ENCODE results near the gene TGM1.
"Not testable (repeated sequence)": the region's sequence is repeated elsewhere in the genome, so short reads cannot be mapped to it uniquely, and the experiment has no call there.

TGM1 gene

DNA sequence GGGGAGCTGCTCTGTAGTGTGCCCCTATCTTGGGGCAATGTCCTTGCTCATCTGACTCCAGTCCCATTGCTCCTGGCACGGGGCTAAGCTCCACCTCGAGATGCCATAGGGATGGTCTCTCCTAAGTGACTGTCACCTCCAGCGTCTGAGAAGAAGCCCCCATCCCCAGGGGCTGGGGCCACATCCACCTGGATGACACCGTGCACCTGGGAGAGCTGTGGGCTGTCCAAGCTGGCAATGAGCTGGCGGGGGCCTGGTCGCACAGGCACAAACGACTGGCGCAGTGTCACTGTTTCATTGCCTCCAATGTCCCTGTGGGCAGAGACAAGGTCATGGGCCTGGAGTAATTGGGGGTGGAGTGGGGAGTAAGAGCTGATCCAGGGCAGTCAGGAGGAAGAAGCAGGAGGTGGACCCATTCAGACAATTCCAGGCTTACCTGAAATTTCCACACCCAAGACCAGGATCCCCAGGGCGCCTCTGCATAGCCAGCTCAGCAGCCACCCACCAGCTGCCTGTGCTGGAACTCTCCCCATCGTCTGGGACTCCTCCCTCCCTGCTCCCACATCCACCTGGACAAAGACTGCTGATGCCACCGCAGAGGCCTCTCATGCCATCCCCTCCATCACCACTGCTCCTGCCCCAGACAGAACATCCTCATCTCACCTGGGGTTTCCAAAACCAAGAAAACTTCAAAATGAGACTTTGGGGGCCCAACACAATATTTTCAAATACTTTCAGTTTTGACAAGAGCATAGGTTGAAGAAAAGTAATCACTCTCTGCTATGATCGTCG, 13.6 kb downstream of the TGM1 start:
- H3F3A ChIP-seq (ENCODE audit: low read depth), result no peaks in the 10 kb centered on the region
- H2AFZ ChIP-seq (ENCODE audit: low read length), result no peak overlapping the region
- H3K4me2 ChIP-seq (ENCODE audit: low read depth, low read length, poor library complexity, severe bottlenecking), result no peak overlapping the region
- no peak overlapping the region for H3K9ac ChIP-seq (ENCODE audit: low read depth, low read length, poor library complexity, severe bottlenecking)
- H3K9me3 ChIP-seq (ENCODE audit: insufficient read depth, low read depth, low read length), result no peaks in the 10 kb centered on the region
- no peak overlapping the region for H3K4me3 ChIP-seq (ENCODE audit: low read length, poor library complexity, severe bottlenecking)
- no peaks in the 10 kb centered on the region for H3K36me3 ChIP-seq (ENCODE audit: insufficient read depth, low read length)
- no peaks in the 10 kb centered on the region for H4K20me1 ChIP-seq (ENCODE audit: insufficient read depth, low read length, poor library complexity, severe bottlenecking)
- H3K79me2 ChIP-seq (ENCODE audit: insufficient read depth, low read length), result no peaks in the 10 kb centered on the region
- no peaks in the 10 kb centered on the region for H3K27me3 ChIP-seq (ENCODE audit: insufficient read depth, low read length, poor library complexity, severe bottlenecking)
- no peaks in the 10 kb centered on the region for H3K4me1 ChIP-seq (ENCODE audit: insufficient read depth, low read length, poor library complexity, severe bottlenecking)
- TF ChIP-seq, protein P1, sequence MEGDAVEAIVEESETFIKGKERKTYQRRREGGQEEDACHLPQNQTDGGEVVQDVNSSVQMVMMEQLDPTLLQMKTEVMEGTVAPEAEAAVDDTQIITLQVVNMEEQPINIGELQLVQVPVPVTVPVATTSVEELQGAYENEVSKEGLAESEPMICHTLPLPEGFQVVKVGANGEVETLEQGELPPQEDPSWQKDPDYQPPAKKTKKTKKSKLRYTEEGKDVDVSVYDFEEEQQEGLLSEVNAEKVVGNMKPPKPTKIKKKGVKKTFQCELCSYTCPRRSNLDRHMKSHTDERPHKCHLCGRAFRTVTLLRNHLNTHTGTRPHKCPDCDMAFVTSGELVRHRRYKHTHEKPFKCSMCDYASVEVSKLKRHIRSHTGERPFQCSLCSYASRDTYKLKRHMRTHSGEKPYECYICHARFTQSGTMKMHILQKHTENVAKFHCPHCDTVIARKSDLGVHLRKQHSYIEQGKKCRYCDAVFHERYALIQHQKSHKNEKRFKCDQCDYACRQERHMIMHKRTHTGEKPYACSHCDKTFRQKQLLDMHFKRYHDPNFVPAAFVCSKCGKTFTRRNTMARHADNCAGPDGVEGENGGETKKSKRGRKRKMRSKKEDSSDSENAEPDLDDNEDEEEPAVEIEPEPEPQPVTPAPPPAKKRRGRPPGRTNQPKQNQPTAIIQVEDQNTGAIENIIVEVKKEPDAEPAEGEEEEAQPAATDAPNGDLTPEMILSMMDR (conservative IDR thresholded peaks at IDR 0.05; ENCODE audit: low read length), result no peak
- TF ChIP-seq EZH2phosphoT487 (IDR thresholded peaks at IDR 0.05; ENCODE audit: borderline replicate concordance), result no peak
- no peaks in the 10 kb centered on the region for H3K9me2 ChIP-seq (replicated peaks; ENCODE audit: low read depth, low read length)

DNA sequence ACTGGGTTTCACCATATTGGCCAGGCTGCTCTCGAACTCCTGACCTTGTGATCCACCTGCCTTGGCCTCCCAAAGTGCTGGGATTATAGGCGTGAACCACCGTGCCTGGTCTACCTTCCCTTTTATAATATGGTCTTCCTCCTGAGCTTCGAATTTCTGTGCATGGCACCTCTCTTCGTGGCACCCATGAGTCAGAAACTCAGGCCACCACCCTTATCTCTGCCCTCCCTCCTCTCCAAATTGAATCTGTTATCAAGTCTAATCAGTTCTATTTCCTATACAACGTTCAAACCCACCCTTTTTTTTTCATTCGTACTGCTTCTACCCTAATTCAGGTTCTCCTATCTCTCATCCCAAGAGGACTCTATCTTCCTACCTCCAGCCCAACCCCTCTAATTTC, 15.6 kb downstream of the TGM1 start:
- Histone ChIP-seq H3K9me2 (replicated peaks; ENCODE audit: low read depth, low read length) (no peaks in the 10 kb centered on the region), H3K9ac (ENCODE audit: low read depth, low read length, poor library complexity, severe bottlenecking) (no peak overlapping the region), H4K20me1 (ENCODE audit: insufficient read depth, low read length, poor library complexity, severe bottlenecking) (no peaks in the 10 kb centered on the region), H3K4me1 (ENCODE audit: insufficient read depth, low read length, poor library complexity, severe bottlenecking) (peaks cover 11% of the 10 kb centered on the region), H3K4me2 (ENCODE audit: low read depth, low read length, poor library complexity, severe bottlenecking) (no peak overlapping the region), H3K27me3 (ENCODE audit: insufficient read depth, low read length, poor library complexity, severe bottlenecking) (no peaks in the 10 kb centered on the region), H3K36me3 (ENCODE audit: insufficient read depth, low read length) (no peaks in the 10 kb centered on the region), H3F3A (ENCODE audit: low read depth) (0 out of 2 replicates have a peak, but pooled peaks cover 3% of the 10 kb centered on the region), H3K9me3 (ENCODE audit: insufficient read depth, low read depth, low read length) (no peaks in the 10 kb centered on the region), H3K4me3 (ENCODE audit: low read length, poor library complexity, severe bottlenecking) (no peak overlapping the region), H3K79me2 (ENCODE audit: insufficient read depth, low read length) (no peaks in the 10 kb centered on the region), H2AFZ (ENCODE audit: low read length) (no peak overlapping the region)
- TF ChIP-seq EZH2phosphoT487 (IDR thresholded peaks at IDR 0.05; ENCODE audit: borderline replicate concordance), result no peak
- TF ChIP-seq, protein P1 (conservative IDR thresholded peaks at IDR 0.05; ENCODE audit: low read length), result no peak

DNA sequence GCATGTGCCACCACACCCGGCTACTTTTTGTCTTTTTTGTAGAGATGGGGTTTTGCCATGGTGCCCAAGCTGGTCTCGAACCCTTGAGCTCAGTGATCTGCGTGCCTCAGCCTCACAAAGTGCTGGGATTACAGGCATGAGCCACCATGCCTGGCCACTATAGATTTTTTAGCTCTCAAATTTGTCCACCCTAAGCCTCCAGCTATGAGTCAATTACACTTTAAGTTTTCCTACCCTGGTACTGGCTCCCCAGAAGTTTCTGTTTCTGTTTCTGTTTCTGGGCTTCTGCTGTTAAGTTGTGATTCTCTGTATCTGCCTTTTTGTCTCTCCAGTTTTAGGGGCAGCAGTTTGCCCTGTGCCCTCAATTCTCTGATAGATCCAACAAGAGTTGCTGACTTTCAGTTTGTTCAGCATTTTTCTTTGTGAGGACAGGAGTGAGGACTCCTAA, 16.2 kb downstream of the TGM1 start:
- peaks cover 3% of the 10 kb centered on the region for H3K79me2 ChIP-seq (ENCODE audit: insufficient read depth, low read length)
- no peak overlapping the region for H2AFZ ChIP-seq (ENCODE audit: low read length)
- no peak overlapping the region for H3K4me2 ChIP-seq (ENCODE audit: low read depth, low read length, poor library complexity, severe bottlenecking)
- TF ChIP-seq, protein P1 (conservative IDR thresholded peaks at IDR 0.05; ENCODE audit: low read length), result no peak
- no peak for TF ChIP-seq EZH2phosphoT487 (IDR thresholded peaks at IDR 0.05; ENCODE audit: borderline replicate concordance)
- H4K20me1 ChIP-seq (ENCODE audit: insufficient read depth, low read length, poor library complexity, severe bottlenecking), result peaks cover 3% of the 10 kb centered on the region
- no peak overlapping the region for H3K4me3 ChIP-seq (ENCODE audit: low read length, poor library complexity, severe bottlenecking)
- no peaks in the 10 kb centered on the region for H3K27me3 ChIP-seq (ENCODE audit: insufficient read depth, low read length, poor library complexity, severe bottlenecking)
- H3K9me3 ChIP-seq (ENCODE audit: insufficient read depth, low read depth, low read length), result no peaks in the 10 kb centered on the region
- H3F3A ChIP-seq (ENCODE audit: low read depth), result 0 out of 2 replicates have a peak, but pooled peaks cover 3% of the 10 kb centered on the region
- no peaks in the 10 kb centered on the region for H3K9me2 ChIP-seq (replicated peaks; ENCODE audit: low read depth, low read length)
- H3K4me1 ChIP-seq (ENCODE audit: insufficient read depth, low read length, poor library complexity, severe bottlenecking), result peaks cover 14% of the 10 kb centered on the region
- no peak overlapping the region for H3K9ac ChIP-seq (ENCODE audit: low read depth, low read length, poor library complexity, severe bottlenecking)
- H3K36me3 ChIP-seq (ENCODE audit: insufficient read depth, low read length), result no peaks in the 10 kb centered on the region

DNA sequence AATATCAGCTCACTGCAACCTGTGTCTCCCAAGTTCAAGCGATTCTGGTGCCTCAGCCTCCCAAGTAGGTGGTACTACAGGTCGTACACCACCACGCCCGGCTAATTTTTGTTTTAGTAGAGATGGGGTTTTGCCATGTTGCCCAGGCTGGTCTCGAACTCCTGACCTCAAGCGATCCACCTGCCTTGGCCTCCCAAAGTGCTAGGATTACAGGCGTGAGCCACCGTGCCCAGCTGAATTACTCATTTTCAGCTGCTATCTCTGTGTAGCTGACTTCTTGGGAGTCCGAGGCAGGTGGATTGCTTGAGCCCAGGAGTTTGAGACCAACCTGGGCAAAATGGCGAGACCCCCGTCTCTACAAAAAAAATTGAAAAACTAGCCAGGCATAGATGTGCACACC, 17.6 kb downstream of the TGM1 start:
- H3K4me1 ChIP-seq (ENCODE audit: insufficient read depth, low read length, poor library complexity, severe bottlenecking), result peaks cover 23% of the 10 kb centered on the region
- H3K4me3 ChIP-seq (ENCODE audit: low read length, poor library complexity, severe bottlenecking); H3K9me2 ChIP-seq (replicated peaks; ENCODE audit: low read depth, low read length); H3K9me3 ChIP-seq (ENCODE audit: insufficient read depth, low read depth, low read length); H3K36me3 ChIP-seq (ENCODE audit: insufficient read depth, low read length); H2AFZ ChIP-seq (ENCODE audit: low read length); H3K4me2 ChIP-seq (ENCODE audit: low read depth, low read length, poor library complexity, severe bottlenecking); H3K27me3 ChIP-seq (ENCODE audit: insufficient read depth, low read length, poor library complexity, severe bottlenecking); H3K9ac ChIP-seq (ENCODE audit: low read depth, low read length, poor library complexity, severe bottlenecking); H3F3A ChIP-seq (ENCODE audit: low read depth): not testable (repeated sequence)
- peaks cover 14% of the 10 kb centered on the region for H4K20me1 ChIP-seq (ENCODE audit: insufficient read depth, low read length, poor library complexity, severe bottlenecking)
- H3K79me2 ChIP-seq (ENCODE audit: insufficient read depth, low read length), result peaks cover 17% of the 10 kb centered on the region

All from Loucy (cell line).